CD14-positive monocyte (primary cell): ENCODE results near the gene MTA2. TPM values are rescaled to one million over a fixed set of nuclear protein-coding genes. Genes with fewer than 3 reads are reported as not detected.

Experiments used
- DNase-seq, 3 donors: peaks; one replicate each; pipeline ENCODE4 v3.0.0-alpha.2; 2011 to 2022
- H2AFZ ChIP-seq: 2 replicates; pipeline ENCODE4 v1.6.0; 2012; ENCODE audit warnings: mild to moderate bottlenecking, low read depth, low read length, inconsistent platforms; ENCODE audit not compliant: insufficient read depth, poor library complexity, severe bottlenecking
- H3K27ac ChIP-seq, 2 donors: 1 replicate in 1 of 2; 2 replicates in 1 of 2; pipeline ENCODE4 v1.5.1; 2012 to 2013; ENCODE audit warnings: low read length in 2 of 2, control low read depth in 1 of 2, inconsistent platforms in 1 of 2, low read depth in 1 of 2, mild to moderate bottlenecking in 1 of 2
- H3K27me3 ChIP-seq, 2 donors: one replicate each; pipeline versions ENCODE4 v1.6.0 to v1.6.1; 2011 to 2013; ENCODE audit warnings: low read length in 2 of 2; ENCODE audit not compliant: control insufficient read depth in 2 of 2, insufficient read depth in 2 of 2
- H3K36me3 ChIP-seq, 2 donors: replicated peaks in 1 of 2; 1 replicate in 1 of 2; 2 replicates in 1 of 2; pipeline versions ENCODE4 v1.5.1 to v1.6.1; 2012 to 2013; ENCODE audit warnings: low read length in 2 of 2, control low read depth in 1 of 2, inconsistent platforms in 1 of 2, mild to moderate bottlenecking in 1 of 2; ENCODE audit not compliant: insufficient read depth in 2 of 2, control insufficient read depth in 1 of 2
- H3K4me1 ChIP-seq, 2 donors: 1 replicate in 1 of 2; 2 replicates in 1 of 2; pipeline versions ENCODE4 v1.5.1 to v1.6.1; 2012 to 2013; ENCODE audit warnings: low read length in 2 of 2, control low read depth in 1 of 2, inconsistent platforms in 1 of 2, mild to moderate bottlenecking in 1 of 2, moderate library complexity in 1 of 2; ENCODE audit not compliant: insufficient read depth in 2 of 2, control insufficient read depth in 1 of 2
- H3K4me2 ChIP-seq: replicated peaks from 2 replicates; pipeline ENCODE3; 2012; ENCODE audit warnings: low read length, moderate library complexity, mild to moderate bottlenecking; ENCODE audit not compliant: poor library complexity, severe bottlenecking; ENCODE audit errors: extremely low read depth
- H3K4me3 ChIP-seq, 3 experiments: fragments of 200-600 bp in 1 of 3; sonication (generic) in 1 of 3; replicated peaks in 1 of 3; 1 replicate in 2 of 3; 2 replicates in 1 of 3; pipeline ENCODE4 v1.5.1; 2011 to 2013; ENCODE audit warnings: low read length in 3 of 3, mild to moderate bottlenecking in 3 of 3, control low read depth in 2 of 3, low read depth in 2 of 3, inconsistent platforms in 1 of 3, moderate library complexity in 1 of 3
- H3K79me2 ChIP-seq: 2 replicates; pipeline ENCODE4 v1.6.0; 2012; ENCODE audit warnings: mild to moderate bottlenecking, control low read depth, inconsistent platforms, low read length, moderate library complexity; ENCODE audit not compliant: insufficient read depth
- H3K9ac ChIP-seq: 2 replicates; pipeline ENCODE4 v1.6.0; 2017; ENCODE audit warnings: low read length, mild to moderate bottlenecking; ENCODE audit not compliant: insufficient read depth, poor library complexity, severe bottlenecking
- H3K9me3 ChIP-seq, 2 donors: replicated peaks in 1 of 2; 1 replicate in 1 of 2; 2 replicates in 1 of 2; pipeline versions ENCODE4 v1.5.1 to v1.6.1; 2012 to 2013; ENCODE audit warnings: low read length in 2 of 2, control low read depth in 1 of 2; ENCODE audit not compliant: control insufficient read depth in 1 of 2, insufficient read depth in 1 of 2
- H4K20me1 ChIP-seq: 2 replicates; pipeline ENCODE4 v1.6.0; 2012; ENCODE audit warnings: mild to moderate bottlenecking, low read length, control low read depth, moderate library complexity; ENCODE audit not compliant: insufficient read depth
- H3K27ac Mint-ChIP-seq, 7 donors: one replicate each; pipeline ENCODE4 v1.8.0; 2020; ENCODE audit warnings: mild to moderate bottlenecking in 7 of 7, mixed read lengths in 7 of 7, moderate library complexity in 6 of 7, inconsistent platforms in 2 of 7
- H3K27me3 Mint-ChIP-seq, 3 donors: one replicate each; pipeline ENCODE4 v1.8.0; 2021 to 2022; ENCODE audit warnings: low read depth in 3 of 3, mild to moderate bottlenecking in 3 of 3, mixed read lengths in 3 of 3, moderate library complexity in 3 of 3, inconsistent platforms in 1 of 3
- H3K36me3 Mint-ChIP-seq, 2 donors: one replicate each; pipeline ENCODE4 v1.8.0; 2020; ENCODE audit warnings: mixed read lengths in 2 of 2, inconsistent platforms in 1 of 2, mild to moderate bottlenecking in 1 of 2
- H3K4me1 Mint-ChIP-seq: one replicate; pipeline ENCODE4 v1.8.0; 2020; ENCODE audit warnings: mild to moderate bottlenecking, mixed read lengths
- H3K4me3 Mint-ChIP-seq, 2 donors: one replicate each; pipeline ENCODE4 v1.8.0; 2020; ENCODE audit warnings: mild to moderate bottlenecking in 2 of 2, mixed read lengths in 2 of 2, moderate library complexity in 1 of 2
- H3K9me3 Mint-ChIP-seq, 7 donors: one replicate each; pipeline ENCODE4 v1.8.0; 2020 to 2022; ENCODE audit warnings: mixed read lengths in 7 of 7, mild to moderate bottlenecking in 6 of 7, moderate library complexity in 6 of 7, inconsistent platforms in 2 of 7
- WGBS: methylation state at CpG from one replicate; pipeline ENCODE4 v1.1.5; 2013; ENCODE audit warnings: missing lambda C conversion rate; ENCODE audit not compliant: insufficient coverage; 5-methylcytosine and 5-hydroxymethylcytosine counted together
- intact Hi-C, 2 donors: fragments of 100-400 bp; cut with micrococcal nuclease; formaldehyde crosslinking; loops; one replicate each; pipeline versions ENCODE4 v1.15.0 to v1.15.1; 2023
- polyA plus RNA-seq, 3 donors: library from polyadenylated mRNA; depleted of rRNA in 1 of 3; unstranded in 2 of 3; stranded (reverse) in 1 of 3; fragments of 300-500 nt in 2 of 3; fragments of >200 nt in 1 of 3; fragmentation: Illumina TruSeq in 2 of 3; gene quantifications; 1 replicate in 2 of 3; 2 replicates in 1 of 3; pipeline ENCODE4 v1.2.3, GENCODE V29; 2012 to 2021
- TF ChIP-seq, protein P1 (sequence below): fragments of 200-600 bp; IDR thresholded peaks from one replicate; pipeline ENCODE4 v1.8.0; 2022; ENCODE audit warnings: antibody characterized with exemption, mild to moderate bottlenecking

The MTA2 gene
- polyA plus RNA-seq, 3 donors, result 14.0 to 38.6 (median 17.6) TPM

DNA sequence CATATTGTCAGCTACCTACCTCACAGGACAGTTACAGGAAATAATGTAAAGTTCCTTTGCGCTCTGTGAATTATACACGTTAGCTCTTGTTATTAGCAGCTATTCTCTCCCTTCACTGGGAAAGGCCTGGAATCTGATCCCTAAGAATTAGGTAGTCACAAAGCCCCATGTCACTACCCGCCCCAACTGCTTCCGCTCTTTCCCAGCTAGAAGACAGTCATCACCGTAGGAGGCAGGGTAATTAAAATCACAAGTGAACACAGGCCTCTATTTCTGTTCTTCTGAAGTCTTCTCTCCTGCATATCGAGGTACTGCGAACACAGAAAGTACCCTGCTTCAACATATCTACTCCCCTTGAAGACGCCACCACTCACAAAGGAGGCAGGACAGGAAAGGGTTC lies 42.5 kb downstream of the MTA2 start:
- 89% methylated on average over 5 of the region's 8 CpGs for WGBS
- Histone ChIP-seq H3K27ac (no peak overlapping the region), H2AFZ (no peak overlapping the region), H3K27me3 (no peaks in the 10 kb centered on the region), H3K9me3 (no peaks in the 10 kb centered on the region), H3K4me1 (peaks cover 50 to 58% of the 10 kb centered on the region in 2 donors), H3K36me3 (peaks cover 43 to 46% of the 10 kb centered on the region in 2 donors), H3K4me2 (no peak overlapping the region), H3K4me3 (no peak overlapping the region), H3K79me2 (peaks cover 70% of the 10 kb centered on the region), H4K20me1 (peaks cover 30% of the 10 kb centered on the region), H3K9ac (no peak overlapping the region)
- Mint-ChIP-seq H3K27me3 (peaks cover 0 to 12% (median 2%) of the 10 kb centered on the region in 3 donors), H3K9me3 (no peaks in the 10 kb centered on the region), H3K4me3 (no peak overlapping the region), H3K4me1 (peaks cover 51% of the 10 kb centered on the region), H3K27ac (peak overlapping the region in 5 of 7 donors; percentile 70 to 87 (median 86)), H3K36me3 (peaks cover 34 to 61% of the 10 kb centered on the region in 2 donors)
- intact Hi-C loops, result loop anchor here in 1 of 2 donors (2.0 kb wide), 1 partner anchor 18 kb away; no protein-coding TSS in a partner anchor
- no peak for DNase-seq
- TF ChIP-seq, protein P1, sequence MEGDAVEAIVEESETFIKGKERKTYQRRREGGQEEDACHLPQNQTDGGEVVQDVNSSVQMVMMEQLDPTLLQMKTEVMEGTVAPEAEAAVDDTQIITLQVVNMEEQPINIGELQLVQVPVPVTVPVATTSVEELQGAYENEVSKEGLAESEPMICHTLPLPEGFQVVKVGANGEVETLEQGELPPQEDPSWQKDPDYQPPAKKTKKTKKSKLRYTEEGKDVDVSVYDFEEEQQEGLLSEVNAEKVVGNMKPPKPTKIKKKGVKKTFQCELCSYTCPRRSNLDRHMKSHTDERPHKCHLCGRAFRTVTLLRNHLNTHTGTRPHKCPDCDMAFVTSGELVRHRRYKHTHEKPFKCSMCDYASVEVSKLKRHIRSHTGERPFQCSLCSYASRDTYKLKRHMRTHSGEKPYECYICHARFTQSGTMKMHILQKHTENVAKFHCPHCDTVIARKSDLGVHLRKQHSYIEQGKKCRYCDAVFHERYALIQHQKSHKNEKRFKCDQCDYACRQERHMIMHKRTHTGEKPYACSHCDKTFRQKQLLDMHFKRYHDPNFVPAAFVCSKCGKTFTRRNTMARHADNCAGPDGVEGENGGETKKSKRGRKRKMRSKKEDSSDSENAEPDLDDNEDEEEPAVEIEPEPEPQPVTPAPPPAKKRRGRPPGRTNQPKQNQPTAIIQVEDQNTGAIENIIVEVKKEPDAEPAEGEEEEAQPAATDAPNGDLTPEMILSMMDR, result no peak

DNA sequence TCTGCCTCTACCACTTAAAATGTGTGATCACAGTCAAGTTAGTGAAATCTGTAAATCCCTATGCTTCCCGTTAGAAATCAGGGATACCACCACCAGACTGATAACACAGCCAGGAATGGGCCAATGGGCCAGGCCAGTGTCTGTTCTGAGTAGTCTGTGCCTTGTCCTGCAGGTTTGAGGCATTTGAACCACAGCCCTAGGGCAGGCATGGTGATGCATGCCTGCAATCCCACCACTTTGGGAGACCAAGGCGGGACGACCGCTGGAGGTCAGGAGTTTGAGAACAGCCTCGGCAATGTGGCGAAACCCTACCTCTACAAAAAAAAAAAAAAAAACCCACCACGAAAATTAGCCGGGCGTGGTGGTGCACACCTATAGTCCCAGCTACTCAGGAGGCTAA lies 43.0 kb downstream of the MTA2 start:
- H3K9me3 ChIP-seq, result no peaks in the 10 kb centered on the region
- peaks cover 40 to 41% of the 10 kb centered on the region in 2 donors for H3K36me3 ChIP-seq
- no peak overlapping the region for H3K4me2 ChIP-seq
- no peak for DNase-seq
- no peak overlapping the region for H3K4me3 ChIP-seq
- H3K79me2 ChIP-seq, result peaks cover 69% of the 10 kb centered on the region
- peaks cover 55 to 63% of the 10 kb centered on the region in 2 donors for H3K4me1 ChIP-seq
- H3K27ac ChIP-seq, result peak overlapping the region in 1 of 2 donors; percentile 9
- TF ChIP-seq, protein P1, result no peak
- Mint-ChIP-seq H3K4me1 (peaks cover 56% of the 10 kb centered on the region), H3K36me3 (peaks cover 30 to 57% of the 10 kb centered on the region in 2 donors), H3K9me3 (no peaks in the 10 kb centered on the region), H3K4me3 (no peak overlapping the region), H3K27ac (peak overlapping the region in 2 of 7 donors; percentile 49 to 61), H3K27me3 (peaks cover 0 to 12% (median 2%) of the 10 kb centered on the region in 3 donors)
- intact Hi-C loops, result loop anchor here in 1 of 2 donors (2.0 kb wide), 1 partner anchor 18 kb away; no protein-coding TSS in a partner anchor
- WGBS, result 100% methylated on average over 1 of the region's 9 CpGs
- H2AFZ ChIP-seq, result no peak overlapping the region
- no peaks in the 10 kb centered on the region for H3K27me3 ChIP-seq
- no peak overlapping the region for H3K9ac ChIP-seq
- H4K20me1 ChIP-seq, result peaks cover 27% of the 10 kb centered on the region
